ENCODE measurements around the gene FAM120C. TPM values are rescaled to one million over a fixed set of nuclear protein-coding genes. Genes with fewer than 3 reads are reported as not detected.

The FAM120C gene
- total and polyA plus RNA-seq, 10 of the 15 experiments (the other 5 are each of a cell fraction or from before 2014, with no cell fraction given): 1.3 to 9.8 (median 4.9) TPM

DNA sequence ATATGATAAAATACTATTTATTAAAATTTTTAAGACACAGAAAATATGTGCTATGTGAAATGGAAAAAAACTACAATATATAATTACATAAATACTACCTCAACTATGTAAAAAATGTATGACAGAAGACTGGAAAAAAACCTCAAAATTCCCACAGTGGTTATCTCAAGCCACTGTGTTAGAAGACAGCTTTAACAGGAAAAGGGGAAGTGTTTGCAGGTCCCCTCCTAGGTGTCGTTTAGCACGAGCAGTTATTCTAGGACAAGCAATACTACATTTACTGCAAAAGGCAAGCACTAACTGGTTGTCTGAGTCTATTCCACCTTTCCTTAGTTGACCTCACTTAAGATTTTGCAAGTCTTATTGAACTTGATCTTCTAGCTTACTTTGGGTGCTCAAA is 93.9 kb downstream of the FAM120C start:
- intact Hi-C loops (cut with micrococcal nuclease; ENCODE audit: unreplicated experiment) (no loop called here), in situ Hi-C loops (cut with MboI) (no loop called here)
- Histone ChIP-seq H3K79me2 (ENCODE audit: control insufficient read depth, insufficient read depth, low read length) (no peaks in the 10 kb centered on the region), H3K27me3 (replicated peaks in 1 of 2; ENCODE audit: control insufficient read depth in 2 of 2, insufficient read depth in 2 of 2, low read length in 1 of 2) (no peaks in the 10 kb centered on the region), H3K36me3 (ENCODE audit: control insufficient read depth in 2 of 2, insufficient read depth in 2 of 2, low read length in 1 of 2) (no peaks in the 10 kb centered on the region), H3K4me1 (ENCODE audit: control insufficient read depth, insufficient read depth, low read length) (no peaks in the 10 kb centered on the region), H3K4me3 (no peak overlapping the region), H3K9me3 (replicated peaks; ENCODE audit: control insufficient read depth, insufficient read depth, low read length) (no peaks in the 10 kb centered on the region), H3K4me2 (ENCODE audit: control insufficient read depth, insufficient read depth) (no peak overlapping the region), H4K20me1 (ENCODE audit: control insufficient read depth, insufficient read depth) (no peaks in the 10 kb centered on the region), H2AFZ (ENCODE audit: control insufficient read depth, low read depth, low read length) (no peak overlapping the region), H3K27ac (ENCODE audit: control insufficient read depth, insufficient read depth) (no peak overlapping the region), H3K9ac (ENCODE audit: control insufficient read depth, insufficient read depth, low read length) (no peak overlapping the region)
- ChIA-PET SMC1A (ENCODE audit: uncharacterized antibody, unreplicated experiment) (no interaction called here), RAD21 (ENCODE audit: unreplicated experiment) (no interaction called here), CTCF (interaction anchor here (0.6 kb wide), 1 partner anchor 18 kb away, joined by 3 read pairs; no protein-coding TSS in a partner anchor), POLR2A (no interaction called here)
- 58% methylated on average over 2 of the region's 2 CpGs for WGBS (ENCODE audit: insufficient coverage, insufficient replicate concordance, low lambda C conversion rate, missing lambda C conversion rate)
- ATAC-seq (no peak), DNase-seq (ENCODE audit: low read depth, low spot score) (no peak), FAIRE-seq (no peak)
- no peak for TF ChIP-seq ASH2L (IDR thresholded peaks at IDR 0.05; ENCODE audit: borderline replicate concordance, low read depth)
- no peak for TF ChIP-seq ZNF24 (IDR thresholded peaks at IDR 0.05)
- TF ChIP-seq NR2C2 (IDR thresholded peaks at IDR 0.05; ENCODE audit: borderline replicate concordance, control insufficient read depth, insufficient read length, low read depth): no peak
- TF ChIP-seq SIN3A (IDR thresholded peaks at IDR 0.05; ENCODE audit: low read depth, low read length): no peak
- TF ChIP-seq BHLHE40 (IDR thresholded peaks at IDR 0.05; ENCODE audit: borderline replicate concordance in 1 of 2, low read depth in 2 of 2, low read length in 1 of 2): no peak
- TF ChIP-seq NFIC (IDR thresholded peaks at IDR 0.05; ENCODE audit: low read depth, low read length): no peak
- no TSS peak for BruUV-seq (replicated peaks)

GRCh38 chrX:54087661-54088060 is 95.4 kb downstream of the FAM120C start:
- Histone ChIP-seq H3K4me1 (ENCODE audit: control insufficient read depth, insufficient read depth, low read length) (no peaks in the 10 kb centered on the region), H2AFZ (ENCODE audit: control insufficient read depth, low read depth, low read length) (no peak overlapping the region), H3K9me3 (replicated peaks; ENCODE audit: control insufficient read depth, insufficient read depth, low read length) (no peaks in the 10 kb centered on the region), H4K20me1 (ENCODE audit: control insufficient read depth, insufficient read depth) (no peaks in the 10 kb centered on the region), H3K79me2 (ENCODE audit: control insufficient read depth, insufficient read depth, low read length) (no peaks in the 10 kb centered on the region), H3K36me3 (ENCODE audit: control insufficient read depth in 2 of 2, insufficient read depth in 2 of 2, low read length in 1 of 2) (no peaks in the 10 kb centered on the region), H3K9ac (ENCODE audit: control insufficient read depth, insufficient read depth, low read length) (no peak overlapping the region), H3K27ac (ENCODE audit: control insufficient read depth, insufficient read depth) (no peak overlapping the region), H3K27me3 (replicated peaks in 1 of 2; ENCODE audit: control insufficient read depth in 2 of 2, insufficient read depth in 2 of 2, low read length in 1 of 2) (no peaks in the 10 kb centered on the region), H3K4me3 (no peak overlapping the region), H3K4me2 (ENCODE audit: control insufficient read depth, insufficient read depth) (no peak overlapping the region)
- POLR2A ChIA-PET: no interaction called here
- FAIRE-seq (no peak), ATAC-seq (no peak), DNase-seq (ENCODE audit: low read depth, low spot score) (no peak)
- intact Hi-C loops (cut with micrococcal nuclease; ENCODE audit: unreplicated experiment) (no loop called here), in situ Hi-C loops (cut with MboI) (no loop called here)
- SMC1A ChIA-PET (ENCODE audit: uncharacterized antibody, unreplicated experiment): no interaction called here
- TF ChIP-seq TBL1XR1 (IDR thresholded peaks at IDR 0.05; ENCODE audit: low read depth, low read length): no peak
- TF ChIP-seq CTCF (IDR thresholded peaks at IDR 0.05 in 2 of 3, conservative IDR thresholded peaks at IDR 0.05 in 1 of 3; ENCODE audit: control insufficient read depth in 2 of 3, extremely low read depth in 1 of 3, insufficient read depth in 1 of 3, low read depth in 3 of 3, low read length in 3 of 3): no peak
- TF ChIP-seq SMARCA5 (IDR thresholded peaks at IDR 0.05): no peak
- no peak for TF ChIP-seq CEBPB (IDR thresholded peaks at IDR 0.05; ENCODE audit: borderline replicate concordance in 1 of 2, low read depth in 2 of 2, low read length in 2 of 2)
- no peak for TF ChIP-seq ATF3 (IDR thresholded peaks at IDR 0.05; ENCODE audit: borderline replicate concordance, extremely low read depth, low read depth, low read length)
- no peak for TF ChIP-seq RB1 (IDR thresholded peaks at IDR 0.05; ENCODE audit: borderline replicate concordance)
- TF ChIP-seq RBBP5 (conservative IDR thresholded peaks at IDR 0.05): no peak
- TF ChIP-seq CHD4 (IDR thresholded peaks at IDR 0.05): no peak
- TF ChIP-seq, protein P1, sequence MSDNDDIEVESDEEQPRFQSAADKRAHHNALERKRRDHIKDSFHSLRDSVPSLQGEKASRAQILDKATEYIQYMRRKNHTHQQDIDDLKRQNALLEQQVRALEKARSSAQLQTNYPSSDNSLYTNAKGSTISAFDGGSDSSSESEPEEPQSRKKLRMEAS (IDR thresholded peaks at IDR 0.05; ENCODE audit: low read depth, low read length): no peak
- no TSS peak for BruUV-seq (replicated peaks)
- CTCF ChIA-PET: interaction anchor here (1.1 kb wide), 1 partner anchor 16 kb away, joined by 3 read pairs; no protein-coding TSS in a partner anchor
- RAD21 ChIA-PET (ENCODE audit: unreplicated experiment): interaction anchor here (0.6 kb wide), 1 partner anchor 29 kb away, joined by 3 read pairs; no protein-coding TSS in a partner anchor
- 43% methylated on average over 4 of the region's 4 CpGs for WGBS (ENCODE audit: insufficient coverage, insufficient replicate concordance, low lambda C conversion rate, missing lambda C conversion rate)

All from GM12878 (cell line).